Measurements from ENCODE around the gene NR1D2.

GRCh38 chr3:24027946-24028345, 82.9 kb downstream of the NR1D2 start:
- TF ChIP-seq CTCF (IDR thresholded peaks at IDR 0.05) (no peak), POLR2A (IDR thresholded peaks at IDR 0.05) (no peak), POLR2AphosphoS5 (IDR thresholded peaks at IDR 0.05; ENCODE audit: insufficient read depth in 1 of 2, low read depth in 1 of 2) (no peak)

Data from vagina (tissue), 2 donors.